ENCODE results near the gene TTC7B. TPM values are rescaled to one million over a fixed set of nuclear protein-coding genes. Genes with fewer than 3 reads are reported as not detected.

Gene TTC7B
- total RNA-seq, 1 experiment from 2014 or later, result under 0.01 TPM

GRCh38 chr14:90721619-90722305, 94.5 kb downstream of the TTC7B start:
- H3K9me3 ChIP-seq (ENCODE audit: low read length), result no peaks in the 10 kb centered on the region

GRCh38 chr14:90720832-90721231, 95.4 kb downstream of the TTC7B start:
- Histone ChIP-seq H3K9me3 (ENCODE audit: low read length) (no peaks in the 10 kb centered on the region), H2AFZ (ENCODE audit: low read length) (no peak overlapping the region), H3K4me1 (ENCODE audit: low read length) (peaks cover 5% of the 10 kb centered on the region; the same call in 1 of the 2 replicates), H3K27me3 (ENCODE audit: low read length) (no peaks in the 10 kb centered on the region), H3K9me2 (replicated peaks; ENCODE audit: insufficient read depth, low read length) (no peaks in the 10 kb centered on the region), H4K20me1 (ENCODE audit: insufficient read depth, low read depth, low read length) (no peaks in the 10 kb centered on the region), H3K36me3 (ENCODE audit: insufficient read depth, low read length) (no peaks in the 10 kb centered on the region), H3K9ac (ENCODE audit: low read length) (no peak overlapping the region), H3K4me3 (ENCODE audit: low read length) (no peak overlapping the region), H3K27ac (ENCODE audit: low read length) (no peak overlapping the region), H3K79me2 (ENCODE audit: low read length) (no peaks in the 10 kb centered on the region), H3K4me2 (ENCODE audit: low read depth, low read length, poor library complexity, severe bottlenecking) (no peak overlapping the region)
- no peak for DNase-seq

More at GRCh38 chr14:90721619-90722305, 94.5 kb downstream of the TTC7B start:
- H3K36me3 ChIP-seq (ENCODE audit: insufficient read depth, low read length), result no peaks in the 10 kb centered on the region
- H2AFZ ChIP-seq (ENCODE audit: low read length), result no peak overlapping the region
- H3K79me2 ChIP-seq (ENCODE audit: low read length), result no peaks in the 10 kb centered on the region
- no peak overlapping the region for H3K27ac ChIP-seq (ENCODE audit: low read length)
- no peaks in the 10 kb centered on the region for H3K9me2 ChIP-seq (replicated peaks; ENCODE audit: insufficient read depth, low read length)
- no peak overlapping the region for H3K9ac ChIP-seq (ENCODE audit: low read length)
- no peaks in the 10 kb centered on the region for H3K27me3 ChIP-seq (ENCODE audit: low read length)
- peaks cover 5% of the 10 kb centered on the region; the same call in 1 of the 2 replicates for H3K4me1 ChIP-seq (ENCODE audit: low read length)
- H4K20me1 ChIP-seq (ENCODE audit: insufficient read depth, low read depth, low read length), result no peaks in the 10 kb centered on the region
- DNase-seq, result no peak
- no peak overlapping the region for H3K4me3 ChIP-seq (ENCODE audit: low read length)
- no peak overlapping the region for H3K4me2 ChIP-seq (ENCODE audit: low read depth, low read length, poor library complexity, severe bottlenecking)

DNA sequence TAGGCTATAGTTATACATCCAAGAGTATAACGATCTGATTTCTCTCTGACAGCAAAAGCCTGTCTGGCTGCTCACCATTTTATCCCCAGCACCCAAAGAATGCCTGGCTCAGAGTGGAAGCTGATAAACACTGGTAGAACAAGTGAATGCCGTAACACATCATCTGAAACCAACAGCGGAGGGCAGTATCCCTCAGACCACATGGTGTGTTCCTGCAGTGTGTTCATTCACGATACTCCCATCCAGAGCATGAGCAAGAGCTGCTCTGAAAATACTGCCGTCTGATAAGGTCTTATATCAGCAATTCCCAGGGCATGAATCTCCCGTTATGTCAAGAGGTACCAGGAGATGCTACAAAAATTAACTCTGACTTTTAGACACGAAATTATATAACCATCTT, 95.9 kb downstream of the TTC7B start:
- H3K9me2 ChIP-seq (replicated peaks; ENCODE audit: insufficient read depth, low read length), result no peaks in the 10 kb centered on the region
- H3K36me3 ChIP-seq (ENCODE audit: insufficient read depth, low read length), result no peaks in the 10 kb centered on the region
- no peak overlapping the region for H3K27ac ChIP-seq (ENCODE audit: low read length)
- no peaks in the 10 kb centered on the region for H3K27me3 ChIP-seq (ENCODE audit: low read length)
- no peak overlapping the region for H3K4me2 ChIP-seq (ENCODE audit: low read depth, low read length, poor library complexity, severe bottlenecking)
- H2AFZ ChIP-seq (ENCODE audit: low read length), result no peak overlapping the region
- no peaks in the 10 kb centered on the region for H4K20me1 ChIP-seq (ENCODE audit: insufficient read depth, low read depth, low read length)
- no peaks in the 10 kb centered on the region for H3K9me3 ChIP-seq (ENCODE audit: low read length)
- H3K4me3 ChIP-seq (ENCODE audit: low read length), result no peak overlapping the region
- peaks cover 5% of the 10 kb centered on the region; the same call in 1 of the 2 replicates for H3K4me1 ChIP-seq (ENCODE audit: low read length)
- no peaks in the 10 kb centered on the region for H3K79me2 ChIP-seq (ENCODE audit: low read length)
- no peak overlapping the region for H3K9ac ChIP-seq (ENCODE audit: low read length)
- DNase-seq, result no peak

DNA sequence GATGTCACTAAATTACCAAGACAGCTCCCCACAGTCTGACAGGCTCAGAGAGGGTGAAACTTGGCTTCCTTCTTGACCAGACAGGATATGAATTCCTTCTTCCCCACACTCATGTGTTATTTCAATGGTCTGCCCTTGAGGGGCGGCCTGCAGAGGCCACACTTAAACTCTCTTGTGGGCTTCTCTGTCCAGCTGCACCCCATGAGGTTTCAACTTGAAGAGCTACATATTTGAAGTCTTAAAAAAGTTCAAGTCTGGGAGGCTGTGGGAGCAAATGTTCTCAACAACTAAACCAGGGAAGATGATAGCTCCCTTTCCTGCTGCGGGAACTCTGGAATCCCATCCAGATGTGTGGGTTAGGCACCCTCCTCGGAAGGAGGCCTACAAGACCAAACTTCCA, 98.3 kb downstream of the TTC7B start:
- Histone ChIP-seq H4K20me1 (ENCODE audit: insufficient read depth, low read depth, low read length) (no peaks in the 10 kb centered on the region), H3K9me3 (ENCODE audit: low read length) (no peaks in the 10 kb centered on the region), H3K4me2 (ENCODE audit: low read depth, low read length, poor library complexity, severe bottlenecking) (no peak overlapping the region), H3K4me3 (ENCODE audit: low read length) (no peak overlapping the region), H3K79me2 (ENCODE audit: low read length) (no peaks in the 10 kb centered on the region), H2AFZ (ENCODE audit: low read length) (no peak overlapping the region), H3K9me2 (replicated peaks; ENCODE audit: insufficient read depth, low read length) (no peaks in the 10 kb centered on the region), H3K9ac (ENCODE audit: low read length) (no peak overlapping the region), H3K27me3 (ENCODE audit: low read length) (no peaks in the 10 kb centered on the region), H3K36me3 (ENCODE audit: insufficient read depth, low read length) (no peaks in the 10 kb centered on the region), H3K27ac (ENCODE audit: low read length) (no peak overlapping the region), H3K4me1 (ENCODE audit: low read length) (peaks cover 5% of the 10 kb centered on the region; the same call in 1 of the 2 replicates)
- DNase-seq, result no peak

DNA sequence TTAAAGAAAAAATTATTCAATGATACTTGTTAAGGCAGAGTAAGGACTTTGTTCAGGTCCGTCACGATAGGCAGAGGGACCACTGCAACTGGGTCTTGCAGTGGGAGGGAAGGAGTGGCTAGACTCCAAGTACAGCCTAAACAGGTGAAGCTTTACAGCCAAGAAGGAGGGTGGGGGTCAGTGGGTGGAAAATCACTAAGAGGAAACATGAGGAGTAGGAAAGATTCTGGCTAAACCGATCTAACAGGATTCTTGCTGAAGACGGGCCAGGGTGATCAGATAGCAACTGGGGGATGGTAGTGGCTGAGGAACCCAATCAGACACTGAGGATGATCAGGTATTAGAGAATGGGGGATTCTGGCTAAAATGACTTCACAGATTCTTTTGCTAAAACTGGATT, 100.2 kb downstream of the TTC7B start:
- Histone ChIP-seq H3K9me2 (replicated peaks; ENCODE audit: insufficient read depth, low read length) (no peaks in the 10 kb centered on the region), H3K36me3 (ENCODE audit: insufficient read depth, low read length) (no peaks in the 10 kb centered on the region), H3K27me3 (ENCODE audit: low read length) (no peaks in the 10 kb centered on the region), H3K4me3 (ENCODE audit: low read length) (no peak overlapping the region), H2AFZ (ENCODE audit: low read length) (no peak overlapping the region), H3K4me2 (ENCODE audit: low read depth, low read length, poor library complexity, severe bottlenecking) (no peak overlapping the region), H3K9ac (ENCODE audit: low read length) (no peak overlapping the region), H3K27ac (ENCODE audit: low read length) (no peak overlapping the region), H3K9me3 (ENCODE audit: low read length) (no peaks in the 10 kb centered on the region), H3K4me1 (ENCODE audit: low read length) (no peaks in the 10 kb centered on the region), H4K20me1 (ENCODE audit: insufficient read depth, low read depth, low read length) (no peaks in the 10 kb centered on the region), H3K79me2 (ENCODE audit: low read length) (no peaks in the 10 kb centered on the region)
- no peak for DNase-seq

DNA sequence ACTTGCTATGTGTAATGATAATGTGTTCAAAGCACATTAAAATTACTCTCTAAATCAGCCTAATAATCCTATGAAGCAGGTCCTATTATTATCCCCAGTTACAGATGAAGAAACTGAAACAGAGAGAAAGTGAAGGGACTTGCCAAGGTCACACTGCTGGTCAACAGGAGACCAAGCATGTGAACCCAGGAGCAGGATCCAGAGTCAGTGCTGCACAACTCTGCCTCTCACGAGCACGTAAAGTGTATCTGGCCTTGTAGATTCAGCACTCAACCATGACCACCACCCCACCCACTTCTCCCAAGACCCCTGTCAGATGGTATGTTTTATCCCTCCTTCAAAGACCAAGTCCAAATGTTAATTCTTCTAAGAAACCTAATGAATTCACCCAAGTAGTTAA, 100.7 kb downstream of the TTC7B start:
- no peak overlapping the region for H3K27ac ChIP-seq (ENCODE audit: low read length)
- no peaks in the 10 kb centered on the region for H3K79me2 ChIP-seq (ENCODE audit: low read length)
- H3K4me1 ChIP-seq (ENCODE audit: low read length), result no peaks in the 10 kb centered on the region
- H4K20me1 ChIP-seq (ENCODE audit: insufficient read depth, low read depth, low read length), result no peaks in the 10 kb centered on the region
- H3K9me2 ChIP-seq (replicated peaks; ENCODE audit: insufficient read depth, low read length), result no peaks in the 10 kb centered on the region
- no peaks in the 10 kb centered on the region for H3K9me3 ChIP-seq (ENCODE audit: low read length)
- H3K4me3 ChIP-seq (ENCODE audit: low read length), result no peak overlapping the region
- H2AFZ ChIP-seq (ENCODE audit: low read length), result no peak overlapping the region
- no peak overlapping the region for H3K4me2 ChIP-seq (ENCODE audit: low read depth, low read length, poor library complexity, severe bottlenecking)
- no peaks in the 10 kb centered on the region for H3K27me3 ChIP-seq (ENCODE audit: low read length)
- no peak overlapping the region for H3K9ac ChIP-seq (ENCODE audit: low read length)
- no peaks in the 10 kb centered on the region for H3K36me3 ChIP-seq (ENCODE audit: insufficient read depth, low read length)
- no peak for DNase-seq

DNA sequence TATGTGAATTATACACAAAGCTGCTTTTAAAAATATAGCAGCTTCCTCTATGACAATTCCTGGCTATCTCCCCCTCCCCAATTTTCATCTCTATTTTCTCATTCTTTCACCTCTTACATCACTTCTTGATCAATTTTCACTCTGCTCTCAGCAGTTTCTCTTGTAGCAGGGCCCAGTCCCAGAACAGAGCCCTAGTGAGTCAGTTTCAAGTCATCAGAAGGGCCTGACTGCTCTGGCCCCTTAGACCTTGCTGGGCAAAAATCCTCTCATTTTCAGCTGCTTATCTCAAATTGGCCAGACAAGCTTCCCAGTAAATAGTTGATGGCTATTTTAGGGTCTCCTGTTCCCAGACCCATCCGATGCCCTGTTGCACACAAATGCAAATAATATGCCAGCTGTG, 101.4 kb downstream of the TTC7B start:
- Histone ChIP-seq H3K27ac (ENCODE audit: low read length) (no peak overlapping the region), H3K36me3 (ENCODE audit: insufficient read depth, low read length) (no peaks in the 10 kb centered on the region), H3K27me3 (ENCODE audit: low read length) (no peaks in the 10 kb centered on the region), H3K9me2 (replicated peaks; ENCODE audit: insufficient read depth, low read length) (no peaks in the 10 kb centered on the region), H3K9me3 (ENCODE audit: low read length) (no peaks in the 10 kb centered on the region), H3K79me2 (ENCODE audit: low read length) (no peaks in the 10 kb centered on the region), H3K4me2 (ENCODE audit: low read depth, low read length, poor library complexity, severe bottlenecking) (no peak overlapping the region), H3K4me3 (ENCODE audit: low read length) (no peak overlapping the region), H4K20me1 (ENCODE audit: insufficient read depth, low read depth, low read length) (no peaks in the 10 kb centered on the region), H3K9ac (ENCODE audit: low read length) (no peak overlapping the region), H3K4me1 (ENCODE audit: low read length) (no peaks in the 10 kb centered on the region), H2AFZ (ENCODE audit: low read length) (no peak overlapping the region)
- DNase-seq, result no peak

- H3K27ac ChIP-seq (ENCODE audit: low read length), result no peak overlapping the region
Measured at GRCh38 chr14:90704738-90705392, 111.4 kb downstream of the TTC7B start.

More at GRCh38 chr14:90704738-90705392, 111.4 kb downstream of the TTC7B start:
- Histone ChIP-seq H3K4me1 (ENCODE audit: low read length) (no peaks in the 10 kb centered on the region), H3K4me2 (ENCODE audit: low read depth, low read length, poor library complexity, severe bottlenecking) (no peak overlapping the region), H4K20me1 (ENCODE audit: insufficient read depth, low read depth, low read length) (no peaks in the 10 kb centered on the region), H2AFZ (ENCODE audit: low read length) (no peak overlapping the region), H3K36me3 (ENCODE audit: insufficient read depth, low read length) (no peaks in the 10 kb centered on the region), H3K79me2 (ENCODE audit: low read length) (no peaks in the 10 kb centered on the region), H3K27me3 (ENCODE audit: low read length) (no peaks in the 10 kb centered on the region), H3K9ac (ENCODE audit: low read length) (no peak overlapping the region), H3K9me2 (replicated peaks; ENCODE audit: insufficient read depth, low read length) (no peaks in the 10 kb centered on the region), H3K9me3 (ENCODE audit: low read length) (no peaks in the 10 kb centered on the region), H3K4me3 (ENCODE audit: low read length) (no peak overlapping the region)
- DNase-seq, result no peak
